ENCODE results near the gene MYO1D. TPM values are rescaled to one million over a fixed set of nuclear protein-coding genes. Genes with fewer than 3 reads are reported as not detected.
"Not testable (repeated sequence)": the region's sequence is repeated elsewhere in the genome, so short reads cannot be mapped to it uniquely, and the experiment has no call there.

The MYO1D gene
- total RNA-seq, 1 experiment from 2014 or later, result 40.8 TPM

GRCh38 chr17:32742681-32743538 is 134.0 kb downstream of the MYO1D start:
- intact Hi-C loops (cut with micrococcal nuclease; ENCODE audit: unreplicated experiment), result no loop called here
- Histone ChIP-seq H3K4me1 (replicated peaks; ENCODE audit: insufficient read depth) (no peaks in the 10 kb centered on the region), H3F3A (ENCODE audit: insufficient read depth, low read depth) (no peaks in the 10 kb centered on the region), H3K9me2 (ENCODE audit: insufficient read depth) (no peaks in the 10 kb centered on the region), H3K9me3 (ENCODE audit: insufficient read depth, low read depth) (no peaks in the 10 kb centered on the region), H2AFZ (no peak overlapping the region), H3K36me3 (ENCODE audit: low read depth) (no peaks in the 10 kb centered on the region), H3K4me3 (no peak overlapping the region), H3K27me3 (ENCODE audit: insufficient read depth, low read depth) (no peaks in the 10 kb centered on the region), H3K79me2 (ENCODE audit: low read depth) (no peaks in the 10 kb centered on the region), H3K4me2 (no peak overlapping the region), H4K20me1 (ENCODE audit: insufficient read depth) (no peaks in the 10 kb centered on the region), H3K27ac (no peak overlapping the region)
- BruUV-seq (replicated peaks), result no TSS peak
- POLR2A ChIA-PET (ENCODE audit: unreplicated experiment), result no interaction called here
- CTCF ChIA-PET, result no interaction called here
- no peak for DNase-seq
- TF ChIP-seq EZH2 (IDR thresholded peaks at IDR 0.05; ENCODE audit: low read depth) (no peak), CTCF (conservative IDR thresholded peaks at IDR 0.05) (no peak)

- Histone ChIP-seq H3K79me2 (ENCODE audit: low read depth) (no peaks in the 10 kb centered on the region), H3K9me2 (ENCODE audit: insufficient read depth) (no peaks in the 10 kb centered on the region), H3K4me1 (replicated peaks; ENCODE audit: insufficient read depth) (no peaks in the 10 kb centered on the region), H3K9me3 (ENCODE audit: insufficient read depth, low read depth) (no peaks in the 10 kb centered on the region), H4K20me1 (ENCODE audit: insufficient read depth) (no peaks in the 10 kb centered on the region), H3K36me3 (ENCODE audit: low read depth) (no peaks in the 10 kb centered on the region), H3K27me3 (ENCODE audit: insufficient read depth, low read depth) (no peaks in the 10 kb centered on the region), H3K4me2 (no peak overlapping the region), H3K27ac (no peak overlapping the region), H3K4me3 (no peak overlapping the region), H2AFZ (no peak overlapping the region), H3F3A (ENCODE audit: insufficient read depth, low read depth) (no peaks in the 10 kb centered on the region)
- intact Hi-C loops (cut with micrococcal nuclease; ENCODE audit: unreplicated experiment), result no loop called here
- ChIA-PET CTCF (no interaction called here), POLR2A (ENCODE audit: unreplicated experiment) (no interaction called here)
- DNase-seq, result no peak
- TF ChIP-seq EZH2 (IDR thresholded peaks at IDR 0.05; ENCODE audit: low read depth) (no peak), CTCF (conservative IDR thresholded peaks at IDR 0.05) (no peak)
- BruUV-seq (replicated peaks), result no TSS peak
Measured at GRCh38 chr17:32741381-32741780, 135.5 kb downstream of the MYO1D start.

GRCh38 chr17:32739722-32740121 is 137.2 kb downstream of the MYO1D start:
- no TSS peak for BruUV-seq (replicated peaks)
- H3K79me2 ChIP-seq (ENCODE audit: low read depth), result no peaks in the 10 kb centered on the region; the same call in 1 of the 2 replicates
- H3K9me3 ChIP-seq (ENCODE audit: insufficient read depth, low read depth), result no peaks in the 10 kb centered on the region
- H4K20me1 ChIP-seq (ENCODE audit: insufficient read depth), result no peaks in the 10 kb centered on the region
- no peak overlapping the region for H2AFZ ChIP-seq
- no peak overlapping the region for H3K4me2 ChIP-seq
- H3K27me3 ChIP-seq (ENCODE audit: insufficient read depth, low read depth), result no peaks in the 10 kb centered on the region
- no peak overlapping the region for H3K27ac ChIP-seq
- H3K4me3 ChIP-seq, result no peak overlapping the region
- no peaks in the 10 kb centered on the region for H3K36me3 ChIP-seq (ENCODE audit: low read depth)
- H3K9me2 ChIP-seq (ENCODE audit: insufficient read depth), result no peaks in the 10 kb centered on the region
- no peaks in the 10 kb centered on the region for H3F3A ChIP-seq (ENCODE audit: insufficient read depth, low read depth)
- no peak for TF ChIP-seq EZH2 (IDR thresholded peaks at IDR 0.05; ENCODE audit: low read depth)
- TF ChIP-seq CTCF (conservative IDR thresholded peaks at IDR 0.05), result no peak
- ChIA-PET POLR2A (ENCODE audit: unreplicated experiment) (no interaction called here), CTCF (no interaction called here)
- H3K4me1 ChIP-seq (replicated peaks; ENCODE audit: insufficient read depth), result no peaks in the 10 kb centered on the region
- intact Hi-C loops (cut with micrococcal nuclease; ENCODE audit: unreplicated experiment), result no loop called here
- no peak for DNase-seq

- H3K9me3 ChIP-seq (ENCODE audit: insufficient read depth, low read depth); POLR2A ChIA-PET (ENCODE audit: unreplicated experiment); H3K4me2 ChIP-seq; H3F3A ChIP-seq (ENCODE audit: insufficient read depth, low read depth); H3K9me2 ChIP-seq (ENCODE audit: insufficient read depth); H3K27ac ChIP-seq; H3K36me3 ChIP-seq (ENCODE audit: low read depth); H3K4me3 ChIP-seq; DNase-seq; H4K20me1 ChIP-seq (ENCODE audit: insufficient read depth); H3K27me3 ChIP-seq (ENCODE audit: insufficient read depth, low read depth); intact Hi-C loops (cut with micrococcal nuclease; ENCODE audit: unreplicated experiment); H3K79me2 ChIP-seq (ENCODE audit: low read depth); CTCF ChIA-PET; H2AFZ ChIP-seq; H3K4me1 ChIP-seq (replicated peaks; ENCODE audit: insufficient read depth); BruUV-seq (replicated peaks): not testable (repeated sequence)
Measured at GRCh38 chr17:32739151-32739550, 137.8 kb downstream of the MYO1D start.
